NCI-H524 (cell line): Measurements from ENCODE around the gene NEXN.

Source experiments
- DNase-seq, 2 experiments: peaks; one replicate each; lab custom pipeline; 2025; lab: John Stamatoyannopoulos, UW

NEXN gene

GRCh38 chr1:77888081-77888780, at the start of gene NEXN:
TSS of gene NEXN (plus strand) at chr1:77888624. CDS start at chr1:77916107, 27,483 bp downstream.
- peak in 1 of 2 experiments; percentile 41 for DNase-seq

- DNase-seq: no peak
Measured at GRCh38 chr1:77841574-77841973, 46.9 kb upstream of the NEXN start.

- no peak for DNase-seq
Measured at GRCh38 chr1:77845951-77846350, 42.5 kb upstream of the NEXN start.

GRCh38 chr1:77846966-77847365, 41.5 kb upstream of the NEXN start:
- DNase-seq: no peak

GRCh38 chr1:77847621-77848080, 40.8 kb upstream of the NEXN start:
- DNase-seq: no peak

GRCh38 chr1:77850082-77850481, 38.3 kb upstream of the NEXN start:
- no peak for DNase-seq

- DNase-seq: no peak
Measured at GRCh38 chr1:77857552-77857951, 30.9 kb upstream of the NEXN start.

GRCh38 chr1:77858725-77859124, 29.7 kb upstream of the NEXN start:
- no peak for DNase-seq

GRCh38 chr1:77859248-77859647, 29.2 kb upstream of the NEXN start:
- DNase-seq: no peak

GRCh38 chr1:77866296-77866695, 22.1 kb upstream of the NEXN start:
- DNase-seq: no peak

GRCh38 chr1:77872645-77873044, 15.8 kb upstream of the NEXN start:
- DNase-seq: no peak

- DNase-seq: no peak
Measured at GRCh38 chr1:77873461-77873860, 15.0 kb upstream of the NEXN start.

GRCh38 chr1:77874804-77875445, 13.5 kb upstream of the NEXN start:
- no peak for DNase-seq

GRCh38 chr1:77876884-77877283, 11.5 kb upstream of the NEXN start:
- DNase-seq: no peak

- no peak for DNase-seq
Measured at GRCh38 chr1:77881061-77881460, 7.4 kb upstream of the NEXN start.

GRCh38 chr1:77882411-77882810, 6.0 kb upstream of the NEXN start:
- DNase-seq: no peak

GRCh38 chr1:77888781-77889642, 588 bp downstream of the NEXN start:
- DNase-seq: peak in 1 of 2 experiments; percentile 12

- no peak for DNase-seq
Measured at GRCh38 chr1:77889671-77890070, 1.2 kb downstream of the NEXN start.

GRCh38 chr1:77891200-77891599, 2.8 kb downstream of the NEXN start:
- no peak for DNase-seq

- DNase-seq: no peak
Measured at GRCh38 chr1:77899647-77900320, 11.4 kb downstream of the NEXN start.

- peak; percentile 22 to 41 for DNase-seq
Measured at GRCh38 chr1:77900687-77901293, 12.4 kb downstream of the NEXN start.

- DNase-seq: no peak
Measured at GRCh38 chr1:77905603-77906002, 17.2 kb downstream of the NEXN start.
